Transverse colon (tissue), 3 donors: ENCODE results near the gene FAM135A.

ENCODE experiments used
- CTCF ChIP-seq, 5 experiments: fragments of 200-600 bp in 3 of 5; fragments of 450-650 bp in 2 of 5; sonication (generic) in 3 of 5; IDR thresholded peaks; 1 replicate in 2 of 5; 2 replicates in 3 of 5; pipeline ENCODE4 v1.5.1; 2016 to 2017; ENCODE audit warnings: antibody characterized with exemption in 5 of 5, inconsistent platforms in 3 of 5, mild to moderate bottlenecking in 2 of 5, moderate library complexity in 1 of 5
- EP300 ChIP-seq: sonication (generic); formaldehyde crosslinking; IDR thresholded peaks from one replicate; pipeline ENCODE4 v1.6.1; 2017; ENCODE audit warnings: antibody characterized with exemption, low read depth
- POLR2A ChIP-seq: fragments of 450-650 bp; IDR thresholded peaks from one replicate; pipeline ENCODE4 v1.6.1; 2016; ENCODE audit warnings: antibody characterized with exemption, mild to moderate bottlenecking, moderate library complexity

DNA sequence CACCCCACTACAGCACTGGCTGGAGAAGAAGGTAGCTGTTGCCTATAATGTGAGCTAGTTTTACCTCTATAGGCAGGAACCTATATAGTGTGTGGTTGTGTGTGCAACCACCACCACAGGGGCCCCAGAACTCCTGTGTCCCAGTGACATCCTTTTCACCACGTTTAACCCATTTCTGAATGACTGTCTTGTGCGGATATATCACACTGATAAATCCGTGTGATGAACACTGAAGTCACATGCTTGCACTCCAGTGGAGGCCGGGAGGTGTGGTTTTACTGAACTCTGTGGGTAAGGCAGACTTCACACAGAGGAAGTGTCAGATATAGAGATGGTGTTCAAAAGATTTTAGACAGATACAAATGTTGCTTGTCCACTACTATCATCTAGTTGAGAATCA, 185.9 kb downstream of the FAM135A start:
- TF ChIP-seq EP300, result no peak
- no peak for TF ChIP-seq CTCF (IDR thresholded peaks at IDR 0.05)
- TF ChIP-seq POLR2A, result no peak
